Ishikawa (cell line): ENCODE results near the gene DYNLT2.

Experiments
- CEBPB ChIP-seq: IDR thresholded peaks from 2 replicates; pipeline ENCODE4 v1.6.1; 2012
- CREB1 ChIP-seq: IDR thresholded peaks from 2 replicates; pipeline ENCODE4 v1.6.1; 2012; ENCODE audit warnings: low read depth
- EGR1 ChIP-seq: IDR thresholded peaks from 2 replicates; pipeline ENCODE4 v1.6.1; 2012
- EP300 ChIP-seq: IDR thresholded peaks from 2 replicates; pipeline ENCODE4 v1.6.1; 2012; ENCODE audit warnings: borderline replicate concordance
- FOXM1 ChIP-seq: IDR thresholded peaks from 2 replicates; pipeline ENCODE4 v1.6.1; 2012; ENCODE audit warnings: low read depth, borderline replicate concordance
- NFIC ChIP-seq: IDR thresholded peaks from 2 replicates; pipeline ENCODE4 v1.6.1; 2012
- RAD21 ChIP-seq: IDR thresholded peaks from 2 replicates; pipeline ENCODE4 v1.6.1; 2012; ENCODE audit warnings: low read depth
- TAF1 ChIP-seq: IDR thresholded peaks from 2 replicates; pipeline ENCODE4 v1.6.1; 2012; ENCODE audit warnings: low read depth, mild to moderate bottlenecking
- TCF12 ChIP-seq: IDR thresholded peaks from 2 replicates; pipeline ENCODE4 v1.6.1; 2012; ENCODE audit warnings: low read depth
- TEAD4 ChIP-seq: IDR thresholded peaks from 2 replicates; pipeline ENCODE4 v1.6.1; 2012
- YY1 ChIP-seq: IDR thresholded peaks from 2 replicates; pipeline ENCODE4 v1.6.1; 2012; ENCODE audit warnings: low read depth
- ZBTB7A ChIP-seq: IDR thresholded peaks from 2 replicates; pipeline ENCODE4 v1.6.1; 2012; ENCODE audit warnings: low read depth
- TF ChIP-seq, protein P1 (sequence below): IDR thresholded peaks from 2 replicates; pipeline ENCODE4 v1.6.1; 2012; ENCODE audit warnings: low read depth, mild to moderate bottlenecking
- TF ChIP-seq, protein P2 (sequence below): IDR thresholded peaks from 2 replicates; pipeline ENCODE4 v1.6.1; 2012
- TF ChIP-seq, protein P3 (sequence below): IDR thresholded peaks from 2 replicates; pipeline ENCODE4 v1.6.1; 2012

The DYNLT2 gene

DNA sequence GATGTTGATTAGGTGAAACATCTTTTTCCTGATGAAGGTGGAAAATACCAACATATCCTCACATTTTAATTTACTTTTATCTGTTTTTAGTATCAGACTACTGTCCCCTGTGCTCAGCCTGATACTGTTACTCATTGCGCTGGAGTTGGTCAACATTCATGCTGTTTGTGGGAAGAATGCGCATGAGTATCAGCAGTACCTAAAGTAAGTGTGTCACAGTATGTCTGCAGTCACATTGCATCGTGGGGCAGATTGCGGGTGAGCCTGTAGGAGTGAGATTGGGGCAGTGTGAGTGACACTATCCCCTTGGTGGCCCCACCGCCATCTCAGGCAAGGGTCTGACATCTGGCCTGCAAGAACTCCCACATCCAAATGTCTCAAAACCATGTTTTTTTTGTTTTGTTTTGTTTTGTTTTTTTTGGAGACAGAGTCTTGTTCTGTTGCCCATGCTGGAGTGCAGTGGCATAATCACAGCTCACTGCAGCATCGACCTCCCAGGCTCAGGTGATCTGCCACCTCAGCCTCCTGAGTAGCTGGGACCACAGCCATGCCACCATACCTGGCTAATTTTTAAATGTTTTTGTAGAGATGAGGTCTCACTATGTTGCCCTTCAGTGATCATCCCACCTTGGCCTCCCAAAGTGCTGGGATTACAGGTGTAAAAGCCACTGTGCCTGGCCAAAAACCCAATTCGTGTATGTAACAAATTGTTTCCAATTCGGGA, 27.9 kb upstream of the DYNLT2 start:
- TF ChIP-seq EP300 (no peak), TAF1 (no peak), CEBPB (no peak), FOXM1 (no peak), TCF12 (no peak), EGR1 (no peak), TEAD4 (no peak), ZBTB7A (no peak), NFIC (no peak), RAD21 (no peak), YY1 (no peak), CREB1 (no peak)
- TF ChIP-seq, protein P1, sequence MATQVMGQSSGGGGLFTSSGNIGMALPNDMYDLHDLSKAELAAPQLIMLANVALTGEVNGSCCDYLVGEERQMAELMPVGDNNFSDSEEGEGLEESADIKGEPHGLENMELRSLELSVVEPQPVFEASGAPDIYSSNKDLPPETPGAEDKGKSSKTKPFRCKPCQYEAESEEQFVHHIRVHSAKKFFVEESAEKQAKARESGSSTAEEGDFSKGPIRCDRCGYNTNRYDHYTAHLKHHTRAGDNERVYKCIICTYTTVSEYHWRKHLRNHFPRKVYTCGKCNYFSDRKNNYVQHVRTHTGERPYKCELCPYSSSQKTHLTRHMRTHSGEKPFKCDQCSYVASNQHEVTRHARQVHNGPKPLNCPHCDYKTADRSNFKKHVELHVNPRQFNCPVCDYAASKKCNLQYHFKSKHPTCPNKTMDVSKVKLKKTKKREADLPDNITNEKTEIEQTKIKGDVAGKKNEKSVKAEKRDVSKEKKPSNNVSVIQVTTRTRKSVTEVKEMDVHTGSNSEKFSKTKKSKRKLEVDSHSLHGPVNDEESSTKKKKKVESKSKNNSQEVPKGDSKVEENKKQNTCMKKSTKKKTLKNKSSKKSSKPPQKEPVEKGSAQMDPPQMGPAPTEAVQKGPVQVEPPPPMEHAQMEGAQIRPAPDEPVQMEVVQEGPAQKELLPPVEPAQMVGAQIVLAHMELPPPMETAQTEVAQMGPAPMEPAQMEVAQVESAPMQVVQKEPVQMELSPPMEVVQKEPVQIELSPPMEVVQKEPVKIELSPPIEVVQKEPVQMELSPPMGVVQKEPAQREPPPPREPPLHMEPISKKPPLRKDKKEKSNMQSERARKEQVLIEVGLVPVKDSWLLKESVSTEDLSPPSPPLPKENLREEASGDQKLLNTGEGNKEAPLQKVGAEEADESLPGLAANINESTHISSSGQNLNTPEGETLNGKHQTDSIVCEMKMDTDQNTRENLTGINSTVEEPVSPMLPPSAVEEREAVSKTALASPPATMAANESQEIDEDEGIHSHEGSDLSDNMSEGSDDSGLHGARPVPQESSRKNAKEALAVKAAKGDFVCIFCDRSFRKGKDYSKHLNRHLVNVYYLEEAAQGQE, result no peak
- TF ChIP-seq, protein P2, sequence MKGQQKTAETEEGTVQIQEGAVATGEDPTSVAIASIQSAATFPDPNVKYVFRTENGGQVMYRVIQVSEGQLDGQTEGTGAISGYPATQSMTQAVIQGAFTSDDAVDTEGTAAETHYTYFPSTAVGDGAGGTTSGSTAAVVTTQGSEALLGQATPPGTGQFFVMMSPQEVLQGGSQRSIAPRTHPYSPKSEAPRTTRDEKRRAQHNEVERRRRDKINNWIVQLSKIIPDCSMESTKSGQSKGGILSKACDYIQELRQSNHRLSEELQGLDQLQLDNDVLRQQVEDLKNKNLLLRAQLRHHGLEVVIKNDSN, result no peak
- TF ChIP-seq, protein P3, sequence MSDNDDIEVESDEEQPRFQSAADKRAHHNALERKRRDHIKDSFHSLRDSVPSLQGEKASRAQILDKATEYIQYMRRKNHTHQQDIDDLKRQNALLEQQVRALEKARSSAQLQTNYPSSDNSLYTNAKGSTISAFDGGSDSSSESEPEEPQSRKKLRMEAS, result no peak

DNA sequence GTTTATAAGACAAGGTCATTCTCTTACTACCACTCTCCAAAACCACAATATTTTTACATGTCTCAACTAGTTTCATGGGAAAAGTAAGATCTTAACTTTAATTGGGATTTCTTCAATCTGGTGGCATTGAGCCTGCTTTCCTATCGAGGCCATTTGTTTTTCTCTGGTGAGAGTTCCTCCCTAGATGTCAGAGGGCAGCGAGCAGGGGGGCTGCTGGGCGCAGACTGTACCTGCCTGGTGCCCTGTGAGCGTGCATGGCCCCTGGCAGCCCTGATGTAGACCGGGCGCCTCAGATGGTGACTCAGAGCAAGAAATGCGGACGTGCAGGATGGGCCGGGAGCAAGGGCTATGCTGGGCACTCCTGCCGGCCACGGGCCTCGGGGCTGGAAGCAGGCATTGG, 27.3 kb upstream of the DYNLT2 start:
- TF ChIP-seq, protein P2, result no peak
- TF ChIP-seq TAF1 (no peak), EGR1 (no peak), EP300 (no peak), CEBPB (no peak), TEAD4 (no peak), RAD21 (no peak), CREB1 (no peak)

DNA sequence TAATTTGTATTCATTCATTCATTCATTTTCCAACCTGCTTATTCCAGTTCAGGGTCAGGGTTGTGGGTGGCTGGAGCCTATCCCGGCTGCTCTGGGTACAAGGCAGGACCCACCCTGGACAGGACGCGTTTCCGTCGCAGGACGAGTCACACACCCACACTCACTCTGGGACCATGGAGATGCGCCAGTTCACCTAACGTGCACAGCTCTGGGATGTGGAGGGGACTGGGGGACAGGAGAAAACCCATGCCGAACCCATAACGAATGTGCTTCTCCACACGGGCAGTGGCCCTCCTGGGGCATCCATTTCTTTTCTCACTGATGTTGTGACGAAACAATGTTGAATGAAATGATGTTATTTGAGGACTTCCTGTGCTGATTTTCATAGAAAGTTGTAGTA, 26.5 kb upstream of the DYNLT2 start:
- TF ChIP-seq, protein P1, result no peak
- TF ChIP-seq RAD21 (no peak), EP300 (no peak), FOXM1 (no peak), CEBPB (no peak), YY1 (no peak), TEAD4 (no peak)

DNA sequence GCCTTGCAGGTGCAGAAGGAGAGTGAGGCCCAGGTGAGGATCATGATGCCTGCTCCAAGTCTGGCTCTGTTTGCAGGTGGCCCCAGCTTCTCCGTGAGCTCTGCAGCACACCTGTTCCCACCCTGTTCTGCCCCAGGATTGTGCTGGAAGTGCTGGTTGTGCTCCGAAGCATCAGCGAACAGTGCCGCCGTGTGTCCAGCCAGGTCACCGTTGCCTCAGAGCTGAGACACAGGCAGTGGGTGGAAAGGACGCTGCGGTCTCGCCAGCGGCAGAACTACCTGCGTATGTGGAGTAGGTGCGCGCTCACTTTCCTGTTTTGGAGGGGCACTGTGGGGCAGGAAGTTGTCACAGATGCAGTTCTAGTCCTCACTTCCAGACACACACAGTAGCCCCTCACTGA, 25.0 kb upstream of the DYNLT2 start:
- TF ChIP-seq FOXM1, result no peak

DNA sequence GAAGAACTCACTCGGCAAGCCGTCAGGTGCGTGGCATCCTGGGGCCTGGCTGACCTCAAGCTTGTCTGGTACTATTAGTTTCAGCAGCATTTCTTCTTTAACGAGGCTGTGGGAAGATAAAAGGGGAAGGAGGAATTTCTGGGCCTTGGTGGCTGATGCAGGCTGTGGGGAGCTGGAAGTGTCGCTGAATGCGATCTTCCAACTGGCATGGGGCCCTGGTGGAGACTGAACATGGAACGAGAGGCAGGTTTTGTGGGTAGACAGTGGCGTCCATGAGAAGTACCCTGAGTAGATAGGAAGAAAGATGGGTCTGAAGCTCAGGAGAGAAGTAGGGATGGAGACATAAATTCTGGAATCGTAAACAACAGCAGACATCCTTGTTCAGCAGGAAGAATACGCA, 23.9 kb upstream of the DYNLT2 start:
- TF ChIP-seq TCF12, result no peak
- TF ChIP-seq TAF1, result no peak
- TF ChIP-seq CEBPB, result no peak

DNA sequence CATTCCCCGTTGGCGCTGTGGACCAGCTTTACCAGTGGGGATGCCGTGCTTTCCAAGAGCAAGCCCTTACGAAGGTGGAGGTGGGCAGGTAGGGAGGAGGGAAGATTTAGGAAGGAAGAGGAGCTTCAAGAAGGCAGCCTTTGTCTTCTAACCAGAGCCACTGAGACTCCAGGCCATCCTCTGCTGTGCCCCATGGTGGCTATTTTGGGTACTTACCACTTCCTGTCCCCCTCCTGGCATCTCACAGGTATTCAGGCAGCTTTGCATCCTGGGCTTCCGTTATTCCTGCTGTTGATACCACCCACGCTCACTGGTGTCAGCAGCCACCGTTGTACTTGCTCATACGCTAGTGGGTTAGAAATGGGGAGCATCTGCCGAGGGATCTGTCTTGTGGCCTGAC, 23.0 kb upstream of the DYNLT2 start:
- TF ChIP-seq EP300 (no peak), TEAD4 (no peak), CREB1 (no peak), YY1 (no peak), FOXM1 (no peak), NFIC (no peak), TAF1 (no peak), EGR1 (no peak)
